Measurements from ENCODE around the gene ING4. TPM values are rescaled to one million over a fixed set of nuclear protein-coding genes. Genes with fewer than 3 reads are reported as not detected.

ING4 gene
- total and polyA plus RNA-seq, 2 donors, result 70.0 to 74.0 TPM

DNA sequence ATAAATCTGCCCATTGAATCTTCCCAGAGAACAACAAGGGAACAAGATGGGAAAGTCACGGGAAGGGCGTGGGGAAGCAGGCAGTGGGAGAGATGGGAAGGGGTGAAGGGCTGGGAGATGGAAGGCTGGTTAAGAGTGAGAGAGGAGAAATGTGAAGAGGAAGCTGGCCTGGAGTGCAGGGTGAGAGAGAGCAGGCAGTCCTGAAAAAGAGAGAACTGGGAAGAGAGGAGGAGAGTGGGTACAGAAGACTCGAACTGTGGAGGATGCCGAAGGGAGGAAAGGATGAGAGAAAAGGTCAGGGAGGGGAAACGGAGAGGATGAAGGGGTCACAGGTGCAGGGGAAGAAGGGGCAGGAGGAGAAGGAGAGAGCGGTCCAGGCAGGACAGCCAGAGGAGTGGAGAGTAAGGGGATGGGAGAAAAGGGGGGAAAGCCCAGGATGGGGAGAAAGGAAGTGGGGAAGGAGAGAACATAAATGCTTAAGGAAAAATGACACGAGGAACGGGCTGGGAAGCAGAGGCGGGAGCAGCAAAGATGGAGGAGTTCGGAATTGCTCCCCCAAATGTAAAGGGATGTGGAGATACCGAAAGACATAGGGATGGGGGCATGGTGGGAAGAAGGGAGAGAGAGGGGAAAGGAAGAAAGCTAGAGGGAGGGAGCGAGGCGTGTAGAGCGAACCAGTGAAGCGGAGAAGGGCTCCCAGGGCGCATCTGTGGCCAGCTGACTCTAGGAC, 36.5 kb upstream of the ING4 start:
- no peaks in the 10 kb centered on the region for H3K36me3 ChIP-seq (ENCODE audit: control insufficient read depth in 2 of 2, insufficient read depth in 2 of 2, low read length in 1 of 2)
- H3K4me3 ChIP-seq (ENCODE audit: low read length in 2 of 2), result peak overlapping the region in 1 of 2 donors; percentile 51
- H3K27me3 ChIP-seq (ENCODE audit: control insufficient read depth in 2 of 2, insufficient read depth in 1 of 2, low read length in 1 of 2), result peaks cover 52 to 92% of the 10 kb centered on the region in 2 donors
- H3K27ac ChIP-seq (ENCODE audit: low read depth in 1 of 2, low read length in 1 of 2), result no peak overlapping the region
- H3K4me1 ChIP-seq (ENCODE audit: control insufficient read depth in 2 of 2, insufficient read depth in 2 of 2, low read length in 2 of 2), result peaks cover 6 to 20% of the 10 kb centered on the region in 2 donors
- WGBS, result 31% methylated on average over 16 of the region's 16 CpGs
- H3K9me3 ChIP-seq (ENCODE audit: control insufficient read depth in 2 of 2, insufficient read depth in 1 of 2, low read length in 1 of 2), result peaks cover 0 to 6% of the 10 kb centered on the region in 2 donors
- no peak for DNase-seq (ENCODE audit: low read depth in 6 of 9, low spot score in 9 of 9)

DNA sequence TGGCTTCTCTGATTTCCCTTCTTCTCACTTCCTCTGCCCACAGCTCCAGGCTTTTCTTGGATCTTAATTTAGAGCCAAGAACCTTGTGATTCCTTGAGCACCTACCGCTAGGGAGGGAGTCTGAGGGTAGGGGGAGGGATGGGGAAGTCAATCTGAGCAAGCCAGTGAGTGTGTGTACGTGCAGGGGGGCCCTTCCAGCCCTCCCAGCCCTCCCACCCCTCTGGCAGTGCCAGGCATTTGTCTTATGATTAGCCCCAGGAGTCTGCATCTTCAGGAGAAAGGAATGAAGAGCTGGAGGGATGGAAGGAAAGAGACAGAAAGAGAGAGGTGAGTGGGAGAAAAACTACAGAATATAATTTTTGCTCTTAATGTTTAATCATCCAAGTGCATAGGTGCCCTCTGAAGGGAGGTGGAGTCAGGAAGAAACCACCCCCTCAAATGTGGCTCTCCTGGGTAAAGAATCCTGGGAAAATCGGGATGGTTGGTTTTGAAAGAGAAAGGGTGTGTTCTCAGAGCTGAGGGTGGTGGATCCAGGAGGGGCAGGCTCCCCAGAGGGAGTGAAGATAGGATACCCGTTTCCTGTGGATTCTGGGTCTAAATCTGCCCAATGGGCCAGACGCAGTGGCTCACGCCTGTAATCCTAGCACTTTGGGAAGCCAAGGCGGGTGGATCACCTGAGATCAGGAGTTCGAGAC, 35.6 kb upstream of the ING4 start:
- WGBS, result 66% methylated on average over 8 of the region's 8 CpGs
- peaks cover 6 to 20% of the 10 kb centered on the region in 2 donors for H3K4me1 ChIP-seq (ENCODE audit: control insufficient read depth in 2 of 2, insufficient read depth in 2 of 2, low read length in 2 of 2)

DNA sequence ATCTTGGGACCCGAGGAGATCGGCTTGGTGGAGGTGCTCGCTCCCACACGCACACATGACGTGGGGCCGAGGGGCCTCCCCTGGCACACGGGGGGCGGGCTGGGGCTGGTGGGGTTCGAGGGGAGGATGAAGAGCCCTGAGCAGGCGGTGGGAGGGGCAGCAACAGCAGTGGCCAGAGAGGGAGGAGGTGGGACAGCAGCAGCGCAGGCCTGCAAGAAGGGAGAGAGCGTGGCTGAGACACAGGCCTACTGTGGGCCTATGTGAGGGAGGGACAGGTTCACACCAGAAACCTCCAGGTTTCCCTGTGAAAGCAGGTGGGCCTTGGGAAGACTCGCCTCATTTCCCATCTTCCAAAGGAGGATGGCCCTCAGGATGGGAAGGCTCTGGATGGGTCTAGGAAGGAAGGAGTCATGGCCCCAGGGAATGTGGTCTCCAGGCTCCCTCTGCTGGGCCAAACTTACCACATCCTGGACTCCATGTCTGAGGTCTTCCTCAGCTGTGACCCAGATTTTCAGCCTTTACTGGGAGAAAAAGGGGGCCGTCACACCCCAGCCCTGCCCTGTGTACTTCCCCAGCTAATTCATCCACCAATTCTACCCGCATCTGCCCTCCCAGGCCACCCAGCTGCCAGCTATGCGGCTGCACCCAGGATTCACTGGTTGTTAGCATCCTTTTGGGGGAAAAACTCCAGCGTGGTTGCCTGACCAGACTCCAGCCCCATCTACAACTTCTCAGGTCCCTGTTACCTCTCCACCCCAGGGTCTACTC, 34.8 kb upstream of the ING4 start:
- Histone ChIP-seq H3K4me1 (ENCODE audit: control insufficient read depth in 2 of 2, insufficient read depth in 2 of 2, low read length in 2 of 2) (peaks cover 6 to 24% of the 10 kb centered on the region in 2 donors), H3K9me3 (ENCODE audit: control insufficient read depth in 2 of 2, insufficient read depth in 1 of 2, low read length in 1 of 2) (peaks cover 0 to 6% of the 10 kb centered on the region in 2 donors), H3K27ac (ENCODE audit: low read depth in 1 of 2, low read length in 1 of 2) (no peak overlapping the region), H3K4me3 (ENCODE audit: low read length in 2 of 2) (no peak overlapping the region), H3K36me3 (ENCODE audit: control insufficient read depth in 2 of 2, insufficient read depth in 2 of 2, low read length in 1 of 2) (no peaks in the 10 kb centered on the region), H3K27me3 (ENCODE audit: control insufficient read depth in 2 of 2, insufficient read depth in 1 of 2, low read length in 1 of 2) (peaks cover 45 to 79% of the 10 kb centered on the region in 2 donors)
- WGBS, result 75% methylated on average over 17 of the region's 17 CpGs
- peak in 3 of 9 donors; percentile 17 to 56 (median 31) for DNase-seq (ENCODE audit: low read depth in 6 of 9, low spot score in 9 of 9)

More for the DNA sequence above, 35.6 kb upstream of the ING4 start:
- Histone ChIP-seq H3K4me3 (ENCODE audit: low read length in 2 of 2) (no peak overlapping the region), H3K36me3 (ENCODE audit: control insufficient read depth in 2 of 2, insufficient read depth in 2 of 2, low read length in 1 of 2) (no peaks in the 10 kb centered on the region), H3K27ac (ENCODE audit: low read depth in 1 of 2, low read length in 1 of 2) (no peak overlapping the region), H3K27me3 (ENCODE audit: control insufficient read depth in 2 of 2, insufficient read depth in 1 of 2, low read length in 1 of 2) (peaks cover 50 to 86% of the 10 kb centered on the region in 2 donors), H3K9me3 (ENCODE audit: control insufficient read depth in 2 of 2, insufficient read depth in 1 of 2, low read length in 1 of 2) (peaks cover 0 to 6% of the 10 kb centered on the region in 2 donors)
- DNase-seq (ENCODE audit: low read depth in 6 of 9, low spot score in 9 of 9), result no peak

DNA sequence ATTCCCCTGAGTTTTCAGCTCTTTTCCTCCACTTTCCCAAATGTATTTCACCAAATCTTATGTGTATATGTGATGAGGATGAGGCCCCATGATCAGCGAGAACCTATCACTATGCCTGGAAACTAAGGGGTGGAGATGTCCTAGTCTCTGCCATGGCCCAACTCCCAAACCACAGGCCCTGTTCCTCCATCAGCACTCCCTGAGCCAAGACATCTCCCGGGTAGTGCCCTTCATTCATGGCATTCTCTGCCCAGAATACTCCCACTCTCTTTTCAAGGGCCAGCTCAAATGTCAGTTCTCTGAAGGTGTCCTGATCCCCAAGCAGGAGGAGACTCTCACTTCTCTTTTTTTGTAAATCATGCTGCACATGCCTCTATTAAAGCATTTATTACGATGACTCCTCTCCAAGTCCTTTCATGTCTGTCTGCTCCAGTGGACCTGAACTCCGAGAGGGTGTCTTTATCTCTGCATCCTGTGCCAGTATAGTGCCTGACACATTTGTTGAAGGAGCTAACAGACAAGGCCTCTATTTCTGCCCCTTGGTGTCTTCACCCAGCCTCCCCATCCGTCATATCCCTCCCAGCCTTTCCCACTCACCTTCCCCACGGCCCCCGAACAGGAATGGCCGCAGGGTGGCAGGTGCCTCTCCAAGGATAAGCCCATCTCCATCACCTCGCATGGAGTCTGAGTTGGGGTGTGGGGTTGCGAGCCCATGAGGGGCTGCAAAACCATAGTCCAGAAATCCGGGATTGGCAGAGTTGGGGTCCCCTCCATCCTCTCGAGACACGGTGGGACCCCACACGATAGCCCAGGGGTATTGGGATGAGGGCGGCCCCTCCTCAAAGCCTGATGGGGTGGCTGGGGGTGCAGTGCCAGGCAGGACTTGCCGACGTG, 34.0 kb upstream of the ING4 start:
- Histone ChIP-seq H3K9me3 (ENCODE audit: control insufficient read depth in 2 of 2, insufficient read depth in 1 of 2, low read length in 1 of 2) (peaks cover 0 to 6% of the 10 kb centered on the region in 2 donors), H3K27me3 (ENCODE audit: control insufficient read depth in 2 of 2, insufficient read depth in 1 of 2, low read length in 1 of 2) (peaks cover 39 to 70% of the 10 kb centered on the region in 2 donors), H3K36me3 (ENCODE audit: control insufficient read depth in 2 of 2, insufficient read depth in 2 of 2, low read length in 1 of 2) (no peaks in the 10 kb centered on the region), H3K4me3 (ENCODE audit: low read length in 2 of 2) (no peak overlapping the region), H3K4me1 (ENCODE audit: control insufficient read depth in 2 of 2, insufficient read depth in 2 of 2, low read length in 2 of 2) (peaks cover 6 to 26% of the 10 kb centered on the region in 2 donors), H3K27ac (ENCODE audit: low read depth in 1 of 2, low read length in 1 of 2) (no peak overlapping the region)
- no peak for DNase-seq (ENCODE audit: low read depth in 6 of 9, low spot score in 9 of 9)
- 92% methylated on average over 17 of the region's 17 CpGs for WGBS

DNA sequence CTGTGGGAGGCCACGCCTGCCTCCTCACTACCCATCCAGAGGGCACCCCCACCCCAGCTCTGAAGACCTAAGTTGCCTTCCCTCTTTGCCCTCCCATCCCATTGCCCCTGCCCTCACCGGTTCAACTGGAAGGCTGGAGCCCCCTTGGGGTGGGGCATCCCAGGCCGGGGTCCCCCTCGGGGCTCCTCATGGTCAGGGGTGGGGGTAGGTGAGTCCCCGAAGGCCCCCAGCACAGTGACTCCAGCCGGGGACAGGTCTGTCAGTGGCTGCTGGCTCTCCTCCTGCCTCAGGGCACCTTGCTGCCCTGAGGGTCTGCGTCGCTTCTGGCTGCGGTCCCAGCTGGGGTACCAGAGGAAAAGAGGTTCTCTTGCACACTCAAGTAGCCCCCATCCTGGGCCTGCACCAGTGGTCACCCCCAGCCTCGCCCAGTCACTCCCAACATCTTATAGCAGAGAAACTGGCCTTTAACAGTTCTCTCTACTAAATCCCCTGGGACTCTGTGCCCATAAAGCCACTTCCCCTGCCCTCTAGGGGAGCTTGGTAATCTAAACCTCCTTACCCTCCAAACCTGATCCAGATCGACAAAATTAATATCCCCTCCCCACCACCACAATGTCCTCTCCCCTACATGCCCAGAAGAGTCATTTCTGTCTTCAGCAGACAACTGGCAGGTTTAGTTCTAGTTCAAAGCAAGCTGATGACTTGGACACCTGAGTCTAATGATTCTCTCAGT, 32.6 kb upstream of the ING4 start:
- Histone ChIP-seq H3K27me3 (ENCODE audit: control insufficient read depth in 2 of 2, insufficient read depth in 1 of 2, low read length in 1 of 2) (peaks cover 25 to 56% of the 10 kb centered on the region in 2 donors), H3K4me1 (ENCODE audit: control insufficient read depth in 2 of 2, insufficient read depth in 2 of 2, low read length in 2 of 2) (peaks cover 6 to 22% of the 10 kb centered on the region in 2 donors), H3K4me3 (ENCODE audit: low read length in 2 of 2) (no peak overlapping the region), H3K36me3 (ENCODE audit: control insufficient read depth in 2 of 2, insufficient read depth in 2 of 2, low read length in 1 of 2) (no peaks in the 10 kb centered on the region), H3K27ac (ENCODE audit: low read depth in 1 of 2, low read length in 1 of 2) (no peak overlapping the region), H3K9me3 (ENCODE audit: control insufficient read depth in 2 of 2, insufficient read depth in 1 of 2, low read length in 1 of 2) (no peaks in the 10 kb centered on the region)
- DNase-seq (ENCODE audit: low read depth in 6 of 9, low spot score in 9 of 9), result no peak
- 88% methylated on average over 11 of the region's 11 CpGs for WGBS

DNA sequence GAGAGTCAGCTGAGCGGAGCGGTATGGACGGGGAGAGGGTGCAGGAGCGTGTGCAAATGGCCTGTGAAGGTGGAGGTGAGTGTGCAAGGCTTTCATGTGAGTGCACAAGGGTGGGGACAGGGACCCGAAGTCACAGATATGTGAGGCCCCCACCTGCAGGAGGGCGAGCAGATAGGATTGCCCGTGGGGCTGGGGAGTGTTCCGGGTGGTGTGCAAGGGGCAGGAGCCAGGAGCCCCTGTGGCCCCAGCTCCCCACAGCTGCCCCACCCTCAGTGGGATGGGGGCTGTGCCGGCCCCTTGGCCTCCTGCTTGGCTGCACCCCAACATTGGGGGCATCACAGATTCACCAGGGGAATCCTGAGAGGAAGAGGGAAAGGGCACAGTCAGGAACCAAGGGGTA, 31.8 kb upstream of the ING4 start:
- peaks cover 6 to 24% of the 10 kb centered on the region in 2 donors for H3K4me1 ChIP-seq (ENCODE audit: control insufficient read depth in 2 of 2, insufficient read depth in 2 of 2, low read length in 2 of 2)
- H3K27ac ChIP-seq (ENCODE audit: low read depth in 1 of 2, low read length in 1 of 2), result no peak overlapping the region
- no peaks in the 10 kb centered on the region for H3K9me3 ChIP-seq (ENCODE audit: control insufficient read depth in 2 of 2, insufficient read depth in 1 of 2, low read length in 1 of 2)
- no peaks in the 10 kb centered on the region for H3K36me3 ChIP-seq (ENCODE audit: control insufficient read depth in 2 of 2, insufficient read depth in 2 of 2, low read length in 1 of 2)
- WGBS, result 91% methylated on average over 9 of the region's 9 CpGs
- no peak for DNase-seq (ENCODE audit: low read depth in 6 of 9, low spot score in 9 of 9)
- H3K27me3 ChIP-seq (ENCODE audit: control insufficient read depth in 2 of 2, insufficient read depth in 1 of 2, low read length in 1 of 2), result peaks cover 17 to 48% of the 10 kb centered on the region in 2 donors
- H3K4me3 ChIP-seq (ENCODE audit: low read length in 2 of 2), result no peak overlapping the region

DNA sequence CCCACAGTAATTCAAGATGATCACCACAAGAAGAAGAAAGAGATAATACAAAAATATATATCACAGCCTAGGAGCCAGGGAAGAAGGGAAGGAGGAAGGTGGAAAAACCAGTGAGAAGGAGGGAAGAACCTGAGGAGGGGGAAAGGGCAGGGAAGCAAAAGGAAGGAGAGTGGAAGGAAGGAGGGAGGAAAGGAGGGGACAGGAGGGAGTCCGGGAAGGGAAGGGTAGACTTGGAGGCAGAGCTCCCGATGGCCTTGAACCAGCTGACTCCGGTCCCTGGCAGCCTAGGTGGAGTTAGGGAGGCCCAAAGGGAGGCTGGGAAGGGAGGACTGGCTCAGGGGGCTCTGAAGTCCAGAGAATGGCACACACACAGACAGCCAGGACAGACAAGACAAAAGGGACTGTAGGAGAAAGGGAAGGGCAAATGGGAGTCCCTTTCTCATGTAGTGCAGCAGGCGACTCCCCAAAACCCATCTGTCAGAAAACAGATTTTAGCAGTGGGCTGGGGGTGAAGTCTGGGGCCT, 31.0 kb upstream of the ING4 start:
- no peak overlapping the region for H3K27ac ChIP-seq (ENCODE audit: low read depth in 1 of 2, low read length in 1 of 2)
- H3K36me3 ChIP-seq (ENCODE audit: control insufficient read depth in 2 of 2, insufficient read depth in 2 of 2, low read length in 1 of 2), result no peaks in the 10 kb centered on the region
- no peak for DNase-seq (ENCODE audit: low read depth in 6 of 9, low spot score in 9 of 9)
- H3K4me1 ChIP-seq (ENCODE audit: control insufficient read depth in 2 of 2, insufficient read depth in 2 of 2, low read length in 2 of 2), result peaks cover 6 to 21% of the 10 kb centered on the region in 2 donors
- H3K27me3 ChIP-seq (ENCODE audit: control insufficient read depth in 2 of 2, insufficient read depth in 1 of 2, low read length in 1 of 2), result peaks cover 9 to 40% of the 10 kb centered on the region in 2 donors
- H3K9me3 ChIP-seq (ENCODE audit: control insufficient read depth in 2 of 2, insufficient read depth in 1 of 2, low read length in 1 of 2), result no peaks in the 10 kb centered on the region
- H3K4me3 ChIP-seq (ENCODE audit: low read length in 2 of 2), result no peak overlapping the region
- WGBS, result 95% methylated on average over 4 of the region's 4 CpGs

DNA sequence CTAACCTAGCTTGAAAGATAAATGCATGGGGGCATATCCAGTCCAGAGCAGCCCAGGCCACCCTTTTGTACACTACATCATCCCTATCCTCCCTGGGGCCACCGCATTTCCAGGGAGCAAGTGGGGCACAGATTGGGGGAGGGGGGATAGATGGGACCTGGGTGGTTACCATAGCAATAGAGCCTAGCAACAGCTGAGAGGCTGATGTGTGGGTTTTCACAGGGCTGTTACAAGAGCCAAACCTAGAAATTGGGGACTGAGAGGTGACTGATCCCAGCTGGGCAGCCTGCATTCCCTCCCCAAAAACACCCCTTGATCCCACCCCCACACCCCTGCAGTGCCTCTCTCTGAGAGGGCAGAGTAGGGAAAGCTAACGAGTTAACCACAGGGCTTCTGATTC, 30.0 kb upstream of the ING4 start:
- Histone ChIP-seq H3K27me3 (ENCODE audit: control insufficient read depth in 2 of 2, insufficient read depth in 1 of 2, low read length in 1 of 2) (peaks cover 6 to 30% of the 10 kb centered on the region in 2 donors), H3K27ac (ENCODE audit: low read depth in 1 of 2, low read length in 1 of 2) (no peak overlapping the region), H3K9me3 (ENCODE audit: control insufficient read depth in 2 of 2, insufficient read depth in 1 of 2, low read length in 1 of 2) (no peaks in the 10 kb centered on the region), H3K4me3 (ENCODE audit: low read length in 2 of 2) (no peak overlapping the region), H3K36me3 (ENCODE audit: control insufficient read depth in 2 of 2, insufficient read depth in 2 of 2, low read length in 1 of 2) (peaks cover 0 to under 1% of the 10 kb centered on the region in 2 donors), H3K4me1 (ENCODE audit: control insufficient read depth in 2 of 2, insufficient read depth in 2 of 2, low read length in 2 of 2) (peaks cover 6 to 22% of the 10 kb centered on the region in 2 donors)
- DNase-seq (ENCODE audit: low read depth in 6 of 9, low spot score in 9 of 9), result no peak
- 79% methylated on average over 2 of the region's 2 CpGs for WGBS
